Measurements from ENCODE around the gene CFAP20DC.

CFAP20DC gene

DNA sequence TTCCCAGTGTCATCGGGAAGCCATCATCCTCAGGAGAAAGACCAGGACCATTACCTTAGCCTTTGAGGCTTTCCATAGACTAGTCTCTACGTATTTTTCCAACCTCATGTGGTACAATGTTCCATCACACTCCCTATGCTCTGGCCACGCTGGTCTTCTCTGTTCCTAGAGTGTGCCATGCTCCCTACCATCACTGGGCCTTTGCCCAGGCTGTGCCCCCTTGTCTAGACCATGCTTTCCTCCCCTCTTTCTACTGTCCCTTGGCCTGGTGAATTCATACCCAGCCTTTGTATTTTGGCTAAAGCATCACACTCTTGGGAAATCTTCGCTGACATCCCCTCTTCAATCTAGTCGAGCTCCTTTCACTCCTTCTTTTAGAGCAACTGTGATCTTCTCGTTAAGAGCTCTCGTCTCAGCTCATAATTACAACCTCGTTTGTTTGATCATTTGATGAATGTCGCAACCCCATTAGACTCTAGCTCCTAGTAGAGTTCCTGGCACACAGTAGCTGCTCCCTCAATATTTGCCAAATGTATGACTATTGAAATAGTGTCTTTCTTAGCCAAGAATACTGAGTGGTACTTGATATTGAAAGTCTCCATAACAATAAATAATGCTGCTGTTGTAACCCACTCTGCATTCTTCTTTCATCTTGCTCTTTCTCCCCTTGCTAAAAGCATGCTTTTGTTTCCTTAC is 283.1 kb downstream of the CFAP20DC start:
- no peak for TF ChIP-seq CTCF (IDR thresholded peaks at IDR 0.05; ENCODE audit: low read depth, low read length, missing control alignments)
- no peak for DNase-seq (ENCODE audit: low read depth)
- no peak overlapping the region for H3K4me3 ChIP-seq (ENCODE audit: low read depth, low read length)

- no peak for DNase-seq (ENCODE audit: low read depth)
- H3K4me3 ChIP-seq (ENCODE audit: low read depth, low read length): no peak overlapping the region
- no peak for TF ChIP-seq CTCF (IDR thresholded peaks at IDR 0.05; ENCODE audit: low read depth, low read length, missing control alignments)
Observed at GRCh38 chr3:58755150-58755549, 294.7 kb downstream of the CFAP20DC start.

DNA sequence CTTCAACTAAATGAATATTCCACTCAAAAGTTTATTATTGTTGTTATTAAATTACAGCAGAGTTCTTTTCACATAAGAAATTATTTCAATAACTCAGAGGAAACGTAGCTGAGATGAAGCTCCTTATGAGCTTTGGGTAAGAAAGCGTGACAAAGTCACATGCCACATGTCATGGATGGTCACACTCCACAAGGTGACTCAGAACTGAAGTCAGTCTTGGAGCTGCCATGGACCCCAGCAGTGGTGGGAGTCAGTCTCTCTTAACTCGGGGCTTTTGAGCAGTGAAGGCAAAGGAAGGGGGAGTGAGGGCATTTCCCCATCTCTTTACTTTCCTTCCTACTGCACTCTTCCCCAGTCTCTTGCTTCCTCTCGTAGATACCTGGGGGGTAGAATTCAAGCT is 295.8 kb downstream of the CFAP20DC start:
- H3K4me3 ChIP-seq (ENCODE audit: low read depth, low read length): no peak overlapping the region
- TF ChIP-seq CTCF (IDR thresholded peaks at IDR 0.05; ENCODE audit: low read depth, low read length, missing control alignments): no peak
- no peak for DNase-seq (ENCODE audit: low read depth)

GRCh38 chr3:58751882-58752567 is 297.8 kb downstream of the CFAP20DC start:
- TF ChIP-seq CTCF (IDR thresholded peaks at IDR 0.05; ENCODE audit: low read depth, low read length, missing control alignments): no peak
- no peak for DNase-seq (ENCODE audit: low read depth)
- H3K4me3 ChIP-seq (ENCODE audit: low read depth, low read length): no peak overlapping the region

DNA sequence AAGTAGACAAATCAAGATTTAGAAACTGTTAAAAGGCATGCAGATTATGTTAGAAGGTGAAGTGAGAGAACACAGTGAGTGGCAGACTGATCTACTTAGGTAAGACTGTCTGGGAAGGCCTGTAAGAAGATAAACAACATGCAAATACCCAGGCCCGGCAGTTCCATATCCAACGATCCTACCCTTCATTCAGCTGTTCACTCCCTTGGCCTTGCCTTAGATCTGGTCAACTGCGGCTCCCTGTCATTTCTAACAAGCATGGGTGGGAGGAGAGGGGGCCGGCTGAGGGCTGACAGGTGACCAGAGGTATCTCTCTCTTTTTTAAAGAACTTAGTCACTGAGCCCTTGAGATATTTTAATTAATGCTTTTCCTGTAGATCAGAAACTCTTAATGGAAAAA is 298.6 kb downstream of the CFAP20DC start:
- DNase-seq (ENCODE audit: low read depth): no peak
- no peak for TF ChIP-seq CTCF (IDR thresholded peaks at IDR 0.05; ENCODE audit: low read depth, low read length, missing control alignments)
- no peak overlapping the region for H3K4me3 ChIP-seq (ENCODE audit: low read depth, low read length)

DNA sequence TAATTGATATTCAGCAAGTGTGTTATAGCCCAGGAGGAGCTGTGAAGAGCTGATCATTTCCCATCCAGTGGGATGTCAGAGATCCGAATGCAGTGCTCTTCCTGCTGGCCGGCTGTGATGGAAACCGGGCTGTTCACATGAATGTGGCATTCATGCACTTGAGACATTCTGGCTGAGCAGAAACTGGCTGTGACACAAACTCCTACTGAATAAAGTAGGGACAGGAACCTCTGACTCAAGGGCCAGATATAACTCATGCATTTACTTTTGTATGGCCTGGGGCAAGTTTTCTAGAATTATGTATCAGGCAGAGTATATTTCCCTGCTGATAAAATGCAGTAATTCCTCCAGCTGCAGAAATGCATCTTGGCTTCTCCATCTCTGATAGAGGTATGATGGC is 299.9 kb downstream of the CFAP20DC start:
- TF ChIP-seq CTCF (IDR thresholded peaks at IDR 0.05; ENCODE audit: low read depth, low read length, missing control alignments): no peak
- H3K4me3 ChIP-seq (ENCODE audit: low read depth, low read length): no peak overlapping the region
- DNase-seq (ENCODE audit: low read depth): no peak

DNA sequence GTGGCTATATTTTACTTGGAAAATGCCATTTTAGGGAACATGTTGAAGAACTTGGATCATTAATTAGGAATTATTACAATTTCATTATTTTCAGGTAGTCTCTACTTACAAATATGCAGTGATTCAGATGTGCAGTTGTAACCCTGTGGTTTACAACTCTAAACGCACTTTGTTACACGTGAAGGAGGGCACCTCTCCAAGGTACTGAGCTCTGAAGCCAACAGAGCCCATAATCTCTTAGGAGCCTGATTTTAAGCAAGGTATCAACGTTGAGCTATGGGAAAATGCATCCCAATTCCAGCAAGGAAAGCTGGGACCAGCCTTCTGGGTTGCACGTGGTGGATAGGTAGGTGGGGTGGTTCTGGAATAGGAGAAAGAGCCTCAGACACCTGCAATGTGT is 301.8 kb downstream of the CFAP20DC start:
- H3K4me3 ChIP-seq (ENCODE audit: low read depth, low read length): no peak overlapping the region
- no peak for DNase-seq (ENCODE audit: low read depth)
- no peak for TF ChIP-seq CTCF (IDR thresholded peaks at IDR 0.05; ENCODE audit: low read depth, low read length, missing control alignments)

All from GM12864 (cell line).